ENCODE results near the gene RIMS3. TPM values are rescaled to one million over a fixed set of nuclear protein-coding genes. Genes with fewer than 3 reads are reported as not detected.

RIMS3 gene
- total RNA-seq, 1 experiment from 2014 or later, result 5.7 TPM

DNA sequence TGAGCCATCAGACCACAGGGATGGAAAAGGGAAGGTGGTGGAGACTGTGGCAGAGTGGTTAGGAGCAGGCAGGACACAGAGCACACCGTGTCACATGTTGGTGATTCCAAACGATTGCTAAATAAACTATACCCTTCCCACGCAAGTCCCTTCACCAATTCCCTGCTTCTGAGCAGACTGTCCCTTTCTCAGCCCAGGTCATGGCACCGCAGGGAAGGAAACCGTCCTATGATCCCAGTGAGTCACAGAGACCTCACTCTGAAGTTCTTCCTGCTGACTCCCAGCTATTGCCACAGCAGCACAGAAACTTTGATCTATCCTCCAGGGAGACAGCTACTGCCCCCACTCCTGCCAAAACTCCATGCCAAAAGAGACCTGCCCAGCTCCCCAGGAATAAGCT, 19.2 kb downstream of the RIMS3 start:
- TF ChIP-seq TCF7L2 (IDR thresholded peaks at IDR 0.05; ENCODE audit: low read depth, low read length) (no peak), POLR2AphosphoS5 (IDR thresholded peaks at IDR 0.05; ENCODE audit: low read depth, low read length) (no peak), SIN3A (IDR thresholded peaks at IDR 0.05; ENCODE audit: borderline replicate concordance, insufficient read depth, low read depth, low read length) (no peak)
- no peak overlapping the region for H3K4me3 ChIP-seq (ENCODE audit: low read depth in 2 of 2, low read length in 2 of 2)
- no TSS peak for BruUV-seq (replicated peaks)
- no peaks in the 10 kb centered on the region for H3K9me3 ChIP-seq (ENCODE audit: control insufficient read depth, insufficient read depth, low read depth, low read length)
- no peaks in the 10 kb centered on the region for H3K27me3 ChIP-seq (ENCODE audit: control insufficient read depth, insufficient read depth, low read length)
- in situ Hi-C loops (cut with HindIII; ENCODE audit: low pct_unique_long_range_greater_than_20kb, low sequenced_read_pairs), result no loop called here
- H3K36me3 ChIP-seq (ENCODE audit: control insufficient read depth, insufficient read depth, low read length), result no peaks in the 10 kb centered on the region
- no peak for ATAC-seq
- H3K27ac ChIP-seq (ENCODE audit: low read length), result no peak overlapping the region
- ChIA-PET POLR2A (interaction anchor here (0.7 kb wide), 1 partner anchor 24 kb away, joined by 5 read pairs; no protein-coding TSS in a partner anchor), CTCF (interaction anchor here (0.7 kb wide), 1 partner anchor 10 kb away, joined by 6 read pairs; no protein-coding TSS in a partner anchor)
- no peaks in the 10 kb centered on the region for H3K4me1 ChIP-seq (ENCODE audit: control insufficient read depth, insufficient read depth, low read length)
- intact Hi-C loops (cut with micrococcal nuclease; ENCODE audit: unreplicated experiment), result no loop called here
- no peak for DNase-seq (ENCODE audit: low read depth, low spot score)

DNA sequence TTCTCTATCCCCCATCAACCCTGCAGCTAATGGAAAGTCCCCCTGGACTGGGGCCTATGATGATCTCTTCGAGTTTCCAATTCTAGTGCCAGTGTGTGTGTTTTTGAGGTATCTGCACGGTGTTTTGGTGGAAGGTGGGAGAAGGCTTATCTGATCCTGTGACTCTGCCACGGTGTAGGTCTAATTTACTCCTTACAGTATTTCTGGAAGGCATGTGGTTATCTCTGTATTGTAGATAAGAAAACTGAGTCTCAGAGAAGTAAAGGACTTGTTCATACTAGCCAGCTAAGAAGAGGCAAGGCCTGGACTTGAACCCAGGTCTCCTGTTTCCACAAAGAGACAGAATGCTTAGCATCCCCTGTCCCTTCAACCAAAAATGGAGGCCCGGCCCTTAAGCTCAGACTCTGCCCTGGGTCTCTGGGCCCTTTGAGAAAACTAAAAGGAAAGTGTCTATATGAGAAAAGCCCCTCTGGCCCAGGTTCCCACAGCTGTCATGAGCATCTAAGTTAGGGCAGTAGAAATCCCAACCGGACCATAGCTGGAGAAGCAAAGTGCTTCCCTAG, 20.3 kb downstream of the RIMS3 start:
- no peak for TF ChIP-seq TCF7L2 (IDR thresholded peaks at IDR 0.05; ENCODE audit: low read depth, low read length)
- no peak for TF ChIP-seq SIN3A (IDR thresholded peaks at IDR 0.05; ENCODE audit: borderline replicate concordance, insufficient read depth, low read depth, low read length)
- in situ Hi-C loops (cut with HindIII; ENCODE audit: low pct_unique_long_range_greater_than_20kb, low sequenced_read_pairs), result no loop called here
- Histone ChIP-seq H3K9me3 (ENCODE audit: control insufficient read depth, insufficient read depth, low read depth, low read length) (no peaks in the 10 kb centered on the region), H3K4me1 (ENCODE audit: control insufficient read depth, insufficient read depth, low read length) (no peaks in the 10 kb centered on the region), H3K36me3 (ENCODE audit: control insufficient read depth, insufficient read depth, low read length) (no peaks in the 10 kb centered on the region), H3K27ac (ENCODE audit: low read length) (no peak overlapping the region), H3K4me3 (ENCODE audit: low read depth in 2 of 2, low read length in 2 of 2) (no peak overlapping the region), H3K27me3 (ENCODE audit: control insufficient read depth, insufficient read depth, low read length) (no peaks in the 10 kb centered on the region)
- no TSS peak for BruUV-seq (replicated peaks)
- intact Hi-C loops (cut with micrococcal nuclease; ENCODE audit: unreplicated experiment), result no loop called here
- ChIA-PET CTCF (no interaction called here), POLR2A (no interaction called here)
- ATAC-seq (no peak), DNase-seq (ENCODE audit: low read depth, low spot score) (no peak)

DNA sequence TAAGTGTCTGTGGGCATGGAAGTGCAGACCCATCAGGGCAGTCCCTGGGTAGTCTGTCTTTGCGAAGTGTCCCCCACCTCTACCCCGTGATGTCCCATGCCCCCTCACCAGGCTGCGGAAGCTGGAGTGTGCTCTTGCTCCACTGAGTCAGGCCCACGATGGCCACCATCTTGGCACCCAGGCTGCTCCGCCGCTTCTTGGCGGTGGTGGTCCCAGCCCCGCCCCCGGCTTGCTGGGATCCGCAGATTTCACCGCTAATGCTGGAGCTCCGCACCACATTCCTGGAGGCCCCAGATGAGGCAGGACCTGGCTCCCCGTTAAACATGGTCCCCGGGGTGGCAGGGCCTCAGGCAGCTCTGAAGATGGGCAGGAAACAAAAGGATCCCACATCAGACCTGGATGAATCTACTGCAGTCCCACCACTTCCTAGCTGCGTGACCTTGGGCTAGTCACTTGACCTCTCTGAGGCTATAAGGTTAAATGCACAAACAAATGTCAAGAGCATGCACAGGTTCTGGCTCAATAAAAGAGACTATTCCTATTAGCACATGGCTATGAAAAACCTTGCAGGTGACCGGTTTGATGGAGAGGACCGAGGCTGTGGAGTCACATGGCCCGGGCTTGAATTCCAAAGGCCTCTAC, 23.8 kb downstream of the RIMS3 start:
- in situ Hi-C loops (cut with HindIII; ENCODE audit: low pct_unique_long_range_greater_than_20kb, low sequenced_read_pairs), result no loop called here
- POLR2A ChIA-PET, result interaction anchor here (0.6 kb wide), 1 partner anchor 306 kb away, joined by 3 read pairs; no protein-coding TSS in a partner anchor

More for the DNA sequence above, 23.8 kb downstream of the RIMS3 start:
- Histone ChIP-seq H3K4me1 (ENCODE audit: control insufficient read depth, insufficient read depth, low read length) (no peaks in the 10 kb centered on the region), H3K27ac (ENCODE audit: low read length) (no peak overlapping the region), H3K4me3 (ENCODE audit: low read depth in 2 of 2, low read length in 2 of 2) (no peak overlapping the region), H3K36me3 (ENCODE audit: control insufficient read depth, insufficient read depth, low read length) (no peaks in the 10 kb centered on the region), H3K9me3 (ENCODE audit: control insufficient read depth, insufficient read depth, low read depth, low read length) (no peaks in the 10 kb centered on the region), H3K27me3 (ENCODE audit: control insufficient read depth, insufficient read depth, low read length) (no peaks in the 10 kb centered on the region)
- no TSS peak for BruUV-seq (replicated peaks)
- CTCF ChIA-PET, result interaction anchor here (0.6 kb wide), 1 partner anchor 15 kb away, joined by 6 read pairs; no protein-coding TSS in a partner anchor
- TF ChIP-seq, protein P1, sequence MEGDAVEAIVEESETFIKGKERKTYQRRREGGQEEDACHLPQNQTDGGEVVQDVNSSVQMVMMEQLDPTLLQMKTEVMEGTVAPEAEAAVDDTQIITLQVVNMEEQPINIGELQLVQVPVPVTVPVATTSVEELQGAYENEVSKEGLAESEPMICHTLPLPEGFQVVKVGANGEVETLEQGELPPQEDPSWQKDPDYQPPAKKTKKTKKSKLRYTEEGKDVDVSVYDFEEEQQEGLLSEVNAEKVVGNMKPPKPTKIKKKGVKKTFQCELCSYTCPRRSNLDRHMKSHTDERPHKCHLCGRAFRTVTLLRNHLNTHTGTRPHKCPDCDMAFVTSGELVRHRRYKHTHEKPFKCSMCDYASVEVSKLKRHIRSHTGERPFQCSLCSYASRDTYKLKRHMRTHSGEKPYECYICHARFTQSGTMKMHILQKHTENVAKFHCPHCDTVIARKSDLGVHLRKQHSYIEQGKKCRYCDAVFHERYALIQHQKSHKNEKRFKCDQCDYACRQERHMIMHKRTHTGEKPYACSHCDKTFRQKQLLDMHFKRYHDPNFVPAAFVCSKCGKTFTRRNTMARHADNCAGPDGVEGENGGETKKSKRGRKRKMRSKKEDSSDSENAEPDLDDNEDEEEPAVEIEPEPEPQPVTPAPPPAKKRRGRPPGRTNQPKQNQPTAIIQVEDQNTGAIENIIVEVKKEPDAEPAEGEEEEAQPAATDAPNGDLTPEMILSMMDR (IDR thresholded peaks at IDR 0.05), result no peak
- TF ChIP-seq SIN3A (IDR thresholded peaks at IDR 0.05; ENCODE audit: borderline replicate concordance, insufficient read depth, low read depth, low read length) (no peak), POLR2AphosphoS5 (IDR thresholded peaks at IDR 0.05; ENCODE audit: low read depth, low read length) (no peak), TCF7L2 (IDR thresholded peaks at IDR 0.05; ENCODE audit: low read depth, low read length) (no peak)
- TF ChIP-seq, protein P2, sequence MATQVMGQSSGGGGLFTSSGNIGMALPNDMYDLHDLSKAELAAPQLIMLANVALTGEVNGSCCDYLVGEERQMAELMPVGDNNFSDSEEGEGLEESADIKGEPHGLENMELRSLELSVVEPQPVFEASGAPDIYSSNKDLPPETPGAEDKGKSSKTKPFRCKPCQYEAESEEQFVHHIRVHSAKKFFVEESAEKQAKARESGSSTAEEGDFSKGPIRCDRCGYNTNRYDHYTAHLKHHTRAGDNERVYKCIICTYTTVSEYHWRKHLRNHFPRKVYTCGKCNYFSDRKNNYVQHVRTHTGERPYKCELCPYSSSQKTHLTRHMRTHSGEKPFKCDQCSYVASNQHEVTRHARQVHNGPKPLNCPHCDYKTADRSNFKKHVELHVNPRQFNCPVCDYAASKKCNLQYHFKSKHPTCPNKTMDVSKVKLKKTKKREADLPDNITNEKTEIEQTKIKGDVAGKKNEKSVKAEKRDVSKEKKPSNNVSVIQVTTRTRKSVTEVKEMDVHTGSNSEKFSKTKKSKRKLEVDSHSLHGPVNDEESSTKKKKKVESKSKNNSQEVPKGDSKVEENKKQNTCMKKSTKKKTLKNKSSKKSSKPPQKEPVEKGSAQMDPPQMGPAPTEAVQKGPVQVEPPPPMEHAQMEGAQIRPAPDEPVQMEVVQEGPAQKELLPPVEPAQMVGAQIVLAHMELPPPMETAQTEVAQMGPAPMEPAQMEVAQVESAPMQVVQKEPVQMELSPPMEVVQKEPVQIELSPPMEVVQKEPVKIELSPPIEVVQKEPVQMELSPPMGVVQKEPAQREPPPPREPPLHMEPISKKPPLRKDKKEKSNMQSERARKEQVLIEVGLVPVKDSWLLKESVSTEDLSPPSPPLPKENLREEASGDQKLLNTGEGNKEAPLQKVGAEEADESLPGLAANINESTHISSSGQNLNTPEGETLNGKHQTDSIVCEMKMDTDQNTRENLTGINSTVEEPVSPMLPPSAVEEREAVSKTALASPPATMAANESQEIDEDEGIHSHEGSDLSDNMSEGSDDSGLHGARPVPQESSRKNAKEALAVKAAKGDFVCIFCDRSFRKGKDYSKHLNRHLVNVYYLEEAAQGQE (IDR thresholded peaks at IDR 0.05; ENCODE audit: insufficient read depth in 1 of 2, low read depth in 2 of 2, low read length in 1 of 2), result no peak
- intact Hi-C loops (cut with micrococcal nuclease; ENCODE audit: unreplicated experiment), result no loop called here
- ATAC-seq, result no peak
- no peak for DNase-seq (ENCODE audit: low read depth, low spot score)
